GM18519 (cell line): Measurements from ENCODE around the gene SLC34A1.

Experiments
- ATAC-seq: cut with Tn5 transposase; IDR thresholded peaks from one replicate; pipeline ENCODE4 v1.9.1; 2021; ENCODE audit warnings: mild to moderate bottlenecking, moderate library complexity; ENCODE audit not compliant: unreplicated experiment, low FRiP score

The SLC34A1 gene

GRCh38 chr5:177429248-177430040 lies 45.2 kb downstream of the SLC34A1 start:
- no peak for ATAC-seq

- no peak for ATAC-seq
Measured at GRCh38 chr5:177430140-177430951, 46.1 kb downstream of the SLC34A1 start.

DNA sequence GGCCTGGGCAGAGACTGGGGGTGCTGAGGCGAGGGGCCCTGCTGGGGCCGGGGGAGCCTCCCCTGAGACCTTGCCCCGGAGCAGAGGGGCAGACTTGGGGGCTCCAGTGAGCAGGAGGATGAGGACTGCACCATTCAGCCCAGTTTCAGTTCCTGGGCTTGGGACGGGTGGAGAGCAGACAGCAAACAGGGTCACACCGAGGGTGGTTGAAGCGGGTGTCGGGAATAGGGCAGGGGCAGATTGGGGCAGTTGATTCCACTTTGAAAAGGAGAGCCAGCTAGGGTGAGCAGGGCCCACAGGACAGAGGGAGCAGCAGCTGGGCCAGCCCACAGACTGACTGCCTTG lies 46.7 kb downstream of the SLC34A1 start:
- ATAC-seq: no peak

DNA sequence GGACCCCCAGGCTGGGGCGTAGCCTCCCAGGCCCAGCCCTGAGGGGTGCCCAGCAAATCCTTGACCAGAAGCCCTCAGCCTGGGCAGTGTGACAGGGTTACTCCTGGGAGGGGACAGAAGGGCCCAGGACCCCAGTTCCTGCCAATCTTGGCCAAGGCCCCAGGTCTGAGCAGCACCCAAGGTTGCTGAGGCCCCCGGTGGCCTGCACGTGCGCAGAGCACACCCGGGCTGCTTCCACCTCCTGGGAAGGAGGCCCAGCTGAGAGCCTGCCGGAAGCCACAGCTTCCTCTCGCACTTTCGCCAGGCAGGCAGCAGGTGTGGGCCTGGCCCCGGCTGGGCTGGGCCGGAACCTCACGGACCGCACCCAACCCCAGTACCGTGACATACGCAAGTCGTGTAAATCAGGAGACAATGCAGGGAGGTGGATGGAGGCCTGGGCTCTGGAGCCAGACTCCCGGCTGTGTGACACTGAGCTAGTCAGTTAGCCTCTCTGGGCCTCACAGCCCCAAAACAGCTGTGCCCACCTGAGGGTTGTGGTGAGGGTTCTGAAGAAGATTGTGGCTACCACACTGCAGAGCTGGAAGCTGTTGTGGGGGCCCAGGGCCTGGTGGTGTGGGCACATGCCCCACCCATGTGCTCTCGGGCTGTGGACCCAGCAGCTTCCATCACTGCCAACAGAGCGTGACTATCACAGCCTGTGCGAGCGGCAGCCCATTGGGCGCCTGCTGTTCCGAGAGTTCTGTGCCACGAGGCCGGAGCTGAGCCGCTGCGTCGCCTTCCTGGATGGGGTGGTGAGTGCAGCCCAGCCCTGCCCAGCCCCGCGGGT lies 47.3 kb downstream of the SLC34A1 start:
- peak; percentile 25 for ATAC-seq

GRCh38 chr5:177432143-177432838 lies 48.1 kb downstream of the SLC34A1 start:
- ATAC-seq: peak; percentile 8

DNA sequence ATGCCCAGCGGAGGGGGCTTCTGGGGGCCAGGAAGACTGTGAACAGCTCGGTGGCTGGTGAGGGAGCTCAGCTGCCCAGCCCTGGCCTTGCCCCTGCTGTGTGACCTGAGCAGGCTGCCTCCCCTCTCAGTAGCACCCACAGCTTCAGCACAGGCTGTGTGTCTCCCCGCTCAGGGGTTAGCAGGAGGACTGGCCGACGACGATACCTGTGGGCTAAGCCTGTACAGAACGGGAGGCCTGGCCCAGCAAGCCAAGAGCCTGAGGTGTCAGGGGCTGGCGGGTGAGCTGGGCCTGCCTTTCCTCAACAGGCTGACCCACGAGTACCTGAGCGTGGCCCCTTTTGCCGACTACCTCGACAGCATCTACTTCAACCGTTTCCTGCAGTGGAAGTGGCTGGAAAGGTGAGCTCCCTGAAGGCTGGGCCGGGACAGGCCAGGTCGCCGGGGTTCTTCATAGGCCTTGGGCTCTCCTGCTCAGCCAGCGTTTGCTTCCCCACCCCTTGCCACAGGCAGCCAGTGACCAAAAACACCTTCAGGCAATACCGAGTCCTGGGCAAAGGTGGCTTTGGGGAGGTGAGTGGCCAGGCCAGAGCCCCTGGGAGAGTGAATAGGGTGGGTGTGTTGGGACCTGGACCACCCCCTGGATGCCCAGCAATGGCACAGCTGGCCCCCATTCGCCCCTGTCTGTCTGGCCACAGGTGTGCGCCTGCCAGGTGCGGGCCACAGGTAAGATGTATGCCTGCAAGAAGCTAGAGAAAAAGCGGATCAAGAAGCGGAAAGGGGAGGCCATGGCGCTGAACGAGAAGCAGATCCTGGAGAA lies 48.8 kb downstream of the SLC34A1 start:
- ATAC-seq: no peak

DNA sequence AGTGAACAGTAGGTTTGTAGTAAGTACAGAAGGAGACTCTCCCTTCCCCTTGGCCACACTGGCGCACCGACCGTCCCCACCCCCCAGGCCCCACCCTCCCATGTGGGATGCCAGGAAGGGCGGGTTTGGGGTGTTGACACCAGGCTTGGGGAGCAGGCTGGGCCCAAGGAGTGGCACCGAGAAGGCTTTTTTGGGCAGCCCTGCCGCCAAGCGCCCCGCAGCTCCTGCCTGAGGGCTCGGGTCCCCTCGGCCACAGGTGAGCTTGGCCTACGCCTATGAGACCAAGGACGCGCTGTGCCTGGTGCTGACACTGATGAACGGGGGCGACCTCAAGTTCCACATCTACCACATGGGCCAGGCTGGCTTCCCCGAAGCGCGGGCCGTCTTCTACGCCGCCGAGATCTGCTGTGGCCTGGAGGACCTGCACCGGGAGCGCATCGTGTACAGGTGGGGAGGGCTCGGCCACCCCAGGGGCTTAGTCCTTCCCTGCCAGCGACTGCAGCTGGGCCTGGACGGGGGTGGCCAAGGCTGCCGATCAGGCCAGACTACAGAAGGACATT lies 49.5 kb downstream of the SLC34A1 start:
- no peak for ATAC-seq

DNA sequence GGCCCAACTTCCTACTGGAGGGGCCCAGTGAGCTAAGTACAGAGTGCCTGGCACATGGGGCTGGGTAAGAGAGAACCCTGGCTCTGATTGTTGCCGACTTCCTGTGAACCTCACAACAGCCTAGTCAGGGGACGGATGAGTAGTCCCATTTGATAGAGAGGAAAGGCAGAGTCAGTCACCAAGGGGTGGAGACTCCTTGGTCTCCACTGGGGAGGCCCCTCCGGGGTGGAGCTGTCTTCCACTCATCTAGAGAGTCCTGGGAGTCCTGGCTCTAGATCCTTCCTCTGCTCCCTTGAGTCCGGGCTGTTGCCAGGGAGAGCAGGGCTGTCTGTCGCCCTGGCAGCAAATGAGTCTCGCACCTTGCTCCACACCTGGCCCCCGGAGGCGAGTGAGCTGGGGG lies 50.2 kb downstream of the SLC34A1 start:
- no peak for ATAC-seq

DNA sequence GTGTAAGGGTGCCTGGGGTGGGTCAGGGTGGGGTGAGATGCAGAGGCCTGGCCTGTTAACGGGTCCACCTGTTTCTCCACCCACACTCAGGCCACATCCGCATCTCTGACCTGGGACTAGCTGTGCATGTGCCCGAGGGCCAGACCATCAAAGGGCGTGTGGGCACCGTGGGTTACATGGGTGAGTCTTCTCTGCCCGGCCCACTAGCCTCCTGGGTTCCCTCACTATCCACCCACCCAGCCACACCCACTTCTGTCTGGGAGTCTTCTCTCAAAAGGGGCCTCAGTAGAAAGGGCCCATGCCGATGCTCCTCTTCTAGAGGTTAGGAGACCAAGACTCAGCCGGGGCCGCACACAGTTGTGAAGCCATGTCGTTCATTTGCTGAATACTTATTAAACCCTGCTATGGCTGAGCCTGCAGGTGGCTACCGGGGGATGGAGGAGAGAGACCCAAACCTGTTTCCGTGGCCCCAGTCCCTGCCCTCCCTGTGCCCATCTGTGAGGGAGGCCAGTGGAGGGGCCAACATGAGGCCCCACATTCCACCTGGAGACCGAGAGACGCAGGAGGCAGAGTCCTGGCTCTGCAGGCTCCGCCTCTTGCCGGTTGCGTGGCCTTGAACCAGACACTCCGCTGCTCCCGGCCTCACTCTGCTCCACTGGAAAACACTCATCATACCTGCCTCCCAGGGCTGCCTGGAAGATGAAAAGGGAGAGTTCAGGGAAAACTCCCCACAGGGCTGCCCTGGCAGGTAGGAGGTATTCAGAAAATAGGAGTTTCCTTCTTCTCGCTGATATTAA lies 50.9 kb downstream of the SLC34A1 start:
- ATAC-seq: no peak

- ATAC-seq: no peak
Measured at GRCh38 chr5:177435847-177436536, 51.8 kb downstream of the SLC34A1 start.

- ATAC-seq: no peak
Measured at GRCh38 chr5:177437623-177438022, 53.4 kb downstream of the SLC34A1 start.

DNA sequence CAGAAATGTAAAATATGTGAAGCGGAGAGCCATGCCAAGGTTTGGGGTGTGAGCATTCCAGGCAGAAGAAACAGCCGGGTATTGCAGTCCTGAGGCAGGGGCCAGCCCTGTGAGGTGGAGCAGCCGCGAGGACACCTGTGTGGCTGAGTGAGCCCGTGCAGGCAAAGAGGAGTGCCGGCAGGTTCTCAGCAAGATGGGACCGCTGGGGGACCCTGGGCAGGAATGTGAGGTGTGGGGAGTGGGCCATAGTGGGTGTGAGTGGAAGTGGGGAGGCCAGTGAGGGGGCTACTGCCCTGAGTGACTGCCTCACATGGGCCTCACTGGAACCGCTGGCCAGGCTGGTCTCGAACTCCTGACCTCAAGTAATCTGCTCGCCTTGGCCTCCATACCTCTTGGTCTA lies 54.2 kb downstream of the SLC34A1 start:
- no peak for ATAC-seq

DNA sequence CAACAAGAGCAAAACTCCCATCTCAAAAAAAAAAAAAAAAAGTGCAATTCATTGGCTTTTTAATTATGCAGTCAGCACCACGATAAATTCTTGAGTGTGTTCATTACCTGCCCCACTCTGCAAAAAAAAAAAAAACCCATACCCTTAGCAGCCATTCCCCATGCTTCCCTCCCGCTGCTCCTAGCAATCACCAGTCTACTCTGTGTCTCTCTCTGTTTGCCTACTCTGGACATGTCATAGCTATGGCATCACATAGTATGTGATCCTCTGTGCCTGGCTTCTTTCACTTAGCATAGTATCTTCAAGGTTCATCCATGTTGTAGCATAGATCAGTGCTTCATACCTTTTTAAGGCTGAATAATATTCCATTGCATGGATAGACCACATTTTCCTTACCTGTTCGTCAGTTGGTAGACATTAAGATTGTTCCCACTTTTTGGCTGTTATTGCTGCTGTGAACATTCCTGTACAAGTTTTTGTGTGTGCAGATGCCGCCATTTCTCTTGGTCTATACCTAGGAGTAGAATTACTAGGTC lies 55.4 kb downstream of the SLC34A1 start:
- ATAC-seq: no peak

DNA sequence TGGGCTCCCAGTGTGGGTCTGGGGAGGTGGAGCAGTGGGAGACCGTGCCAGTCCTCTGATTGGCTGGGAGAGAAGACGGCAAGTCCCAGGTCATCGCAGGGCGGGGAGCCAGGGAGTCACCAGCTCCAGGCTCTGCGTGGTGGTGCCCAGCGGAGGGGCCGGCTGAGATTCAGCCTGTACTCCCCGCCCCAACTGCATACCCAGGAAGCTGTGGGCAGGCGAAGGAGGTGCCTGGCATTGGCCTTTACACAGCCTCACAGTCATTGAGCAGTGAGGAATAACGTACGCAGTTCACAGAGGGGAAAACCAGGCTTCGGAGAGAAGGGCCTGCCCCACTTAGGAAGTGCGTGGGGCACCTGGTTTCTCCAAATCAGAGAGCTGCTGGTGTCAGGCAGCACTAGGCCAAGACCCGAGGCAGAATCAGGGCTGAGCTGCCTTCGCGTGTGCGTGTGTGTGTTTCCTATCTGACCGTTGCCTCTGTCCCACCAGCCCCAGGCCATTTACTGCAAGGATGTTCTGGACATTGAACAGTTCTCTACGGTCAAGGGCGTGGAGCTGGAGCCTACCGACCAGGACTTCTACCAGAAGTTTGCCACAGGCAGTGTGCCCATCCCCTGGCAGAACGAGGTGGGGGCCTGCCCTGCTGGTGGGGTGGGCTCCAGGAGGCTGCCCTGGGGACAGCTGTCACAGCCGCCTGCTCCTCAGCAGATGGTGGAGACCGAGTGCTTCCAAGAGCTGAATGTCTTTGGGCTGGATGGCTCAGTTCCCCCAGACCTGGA lies 56.2 kb downstream of the SLC34A1 start:
- no peak for ATAC-seq

- no peak for ATAC-seq
Measured at GRCh38 chr5:177440990-177441780, 57.0 kb downstream of the SLC34A1 start.
